ENCODE measurements around the gene SLIT3. TPM values are rescaled to one million over a fixed set of nuclear protein-coding genes. Genes with fewer than 3 reads are reported as not detected.

Gene SLIT3
- total and polyA plus RNA-seq, 5 donors from 2014 or later = not detected

DNA sequence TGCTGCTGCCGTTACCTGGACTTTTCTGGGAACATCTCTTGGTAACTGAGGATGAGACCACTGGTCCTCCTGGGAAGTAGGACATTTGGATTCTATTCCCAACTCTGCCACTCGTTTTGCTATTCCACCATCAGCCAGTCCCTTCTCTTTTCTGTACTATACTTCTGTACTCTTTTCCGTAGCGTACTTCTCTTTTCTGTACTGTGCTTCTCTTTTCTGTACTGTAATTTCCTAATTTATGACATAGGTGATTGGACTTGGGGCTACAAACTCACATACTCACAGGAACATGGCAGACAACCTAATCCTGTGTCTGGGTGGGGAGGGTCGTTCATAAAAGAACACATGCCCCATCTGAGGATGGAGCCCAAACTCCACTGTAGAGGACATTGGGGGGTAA lies 386.4 kb downstream of the SLIT3 start:
- Histone ChIP-seq H3K27ac (ENCODE audit: insufficient read depth, low read length, poor library complexity, severe bottlenecking) (no peak overlapping the region), H3K36me3 (ENCODE audit: control insufficient read depth, insufficient read depth, low read length) (no peaks in the 10 kb centered on the region), H3K9me3 (ENCODE audit: control insufficient read depth in 2 of 2, low read length in 2 of 2) (no peaks in the 10 kb centered on the region), H3K4me1 (ENCODE audit: control insufficient read depth, insufficient read depth, low read length, poor library complexity, severe bottlenecking) (no peaks in the 10 kb centered on the region), H3K27me3 (ENCODE audit: control insufficient read depth, insufficient read depth, low read length) (peaks cover 2% of the 10 kb centered on the region), H3K4me3 (ENCODE audit: low read depth, low read length) (no peak overlapping the region)
- Mint-ChIP-seq H3K9me3 (no peaks in the 10 kb centered on the region), H3K4me1 (no peaks in the 10 kb centered on the region), H3K36me3 (no peaks in the 10 kb centered on the region), H3K27ac (no peak overlapping the region), H3K4me3 (no peak overlapping the region), H3K27me3 (peaks cover 24% of the 10 kb centered on the region)
- ATAC-seq (ENCODE audit: low read depth in 2 of 2) (no peak), DNase-seq (no peak)

DNA sequence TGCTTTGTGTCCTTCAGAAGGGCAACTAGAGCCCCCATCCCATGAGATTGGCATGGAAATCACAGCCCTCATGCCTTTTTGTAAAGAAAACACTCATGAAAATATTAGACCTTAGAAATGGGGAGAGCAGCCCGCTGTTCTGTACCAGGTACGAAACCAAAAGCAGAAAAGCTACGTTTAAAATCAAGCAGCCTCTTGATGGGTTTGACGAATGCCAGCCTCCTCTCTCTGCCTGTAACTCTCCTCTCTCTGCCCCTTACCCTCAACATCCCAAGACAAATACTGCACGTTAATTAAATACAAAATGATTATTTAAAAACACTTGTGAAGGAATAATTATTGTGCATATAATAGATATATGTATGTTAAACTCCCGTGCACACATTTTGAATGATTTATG lies 390.1 kb downstream of the SLIT3 start:
- Histone ChIP-seq H3K27me3 (ENCODE audit: control insufficient read depth, insufficient read depth, low read length) (peaks cover 2% of the 10 kb centered on the region), H3K4me1 (ENCODE audit: control insufficient read depth, insufficient read depth, low read length, poor library complexity, severe bottlenecking) (no peaks in the 10 kb centered on the region), H3K27ac (ENCODE audit: insufficient read depth, low read length, poor library complexity, severe bottlenecking) (no peak overlapping the region), H3K9me3 (ENCODE audit: control insufficient read depth in 2 of 2, low read length in 2 of 2) (no peaks in the 10 kb centered on the region), H3K36me3 (ENCODE audit: control insufficient read depth, insufficient read depth, low read length) (no peaks in the 10 kb centered on the region), H3K4me3 (ENCODE audit: low read depth, low read length) (no peak overlapping the region)
- DNase-seq (no peak), ATAC-seq (ENCODE audit: low read depth in 2 of 2) (no peak)
- Mint-ChIP-seq H3K27ac (no peak overlapping the region), H3K27me3 (peaks cover 8% of the 10 kb centered on the region), H3K4me1 (no peaks in the 10 kb centered on the region), H3K9me3 (no peaks in the 10 kb centered on the region), H3K4me3 (no peak overlapping the region), H3K36me3 (no peaks in the 10 kb centered on the region)

DNA sequence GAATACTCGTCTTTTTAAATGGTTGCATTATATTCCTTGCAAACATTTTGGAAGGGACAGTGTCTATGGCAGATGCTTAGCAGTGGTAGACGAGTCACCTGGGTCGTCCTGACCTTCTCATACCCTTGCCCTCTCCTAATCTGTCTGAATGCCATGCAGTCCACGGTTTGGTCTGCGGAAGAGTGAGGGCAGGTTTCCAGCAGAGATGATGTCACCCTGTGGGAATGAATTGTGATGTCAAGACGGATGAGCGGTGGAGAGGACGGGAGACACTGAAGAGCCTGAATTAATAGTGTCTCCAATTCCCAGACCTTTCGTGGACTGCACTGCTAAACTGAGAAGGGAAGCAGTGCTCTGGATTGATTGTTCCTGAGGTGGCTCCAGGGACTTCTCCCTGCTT lies 392.7 kb downstream of the SLIT3 start:
- H3K4me1 Mint-ChIP-seq = no peaks in the 10 kb centered on the region
- Histone ChIP-seq H3K4me1 (ENCODE audit: control insufficient read depth, insufficient read depth, low read length, poor library complexity, severe bottlenecking) (no peaks in the 10 kb centered on the region), H3K4me3 (ENCODE audit: low read depth, low read length) (no peak overlapping the region), H3K36me3 (ENCODE audit: control insufficient read depth, insufficient read depth, low read length) (no peaks in the 10 kb centered on the region), H3K9me3 (ENCODE audit: control insufficient read depth in 2 of 2, low read length in 2 of 2) (no peaks in the 10 kb centered on the region), H3K27me3 (ENCODE audit: control insufficient read depth, insufficient read depth, low read length) (peaks cover 2% of the 10 kb centered on the region), H3K27ac (ENCODE audit: insufficient read depth, low read length, poor library complexity, severe bottlenecking) (no peak overlapping the region)
- DNase-seq (no peak), ATAC-seq (ENCODE audit: low read depth in 2 of 2) (no peak)
- no peak overlapping the region for H3K27ac Mint-ChIP-seq
- no peak overlapping the region for H3K4me3 Mint-ChIP-seq
- H3K9me3 Mint-ChIP-seq = no peaks in the 10 kb centered on the region
- H3K36me3 Mint-ChIP-seq = no peaks in the 10 kb centered on the region
- peaks cover 13% of the 10 kb centered on the region for H3K27me3 Mint-ChIP-seq

DNA sequence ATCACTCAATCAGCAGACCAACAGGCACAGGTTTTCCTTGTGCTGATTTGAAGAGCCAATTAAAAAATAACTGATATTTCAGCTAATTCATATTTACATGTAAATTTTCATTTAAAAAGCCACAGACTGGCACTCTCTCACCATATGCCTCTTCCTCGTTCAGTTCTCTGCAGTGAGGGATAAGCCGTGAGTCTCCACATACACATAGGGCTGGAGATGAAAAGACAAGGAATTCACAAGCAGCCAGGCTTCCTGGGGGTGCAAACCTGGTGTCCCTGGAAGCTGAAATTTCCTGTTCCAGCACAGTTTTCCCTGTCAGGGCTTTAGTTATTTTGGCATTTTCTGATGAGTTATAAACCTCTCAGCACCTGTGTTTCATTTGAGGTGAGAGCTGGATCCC lies 397.9 kb downstream of the SLIT3 start:
- no peaks in the 10 kb centered on the region for H3K36me3 ChIP-seq (ENCODE audit: control insufficient read depth, insufficient read depth, low read length)
- no peaks in the 10 kb centered on the region for H3K4me1 ChIP-seq (ENCODE audit: control insufficient read depth, insufficient read depth, low read length, poor library complexity, severe bottlenecking)
- H3K27ac ChIP-seq (ENCODE audit: insufficient read depth, low read length, poor library complexity, severe bottlenecking) = no peak overlapping the region
- no peaks in the 10 kb centered on the region for H3K27me3 ChIP-seq (ENCODE audit: control insufficient read depth, insufficient read depth, low read length)
- no peak overlapping the region for H3K4me3 Mint-ChIP-seq
- ATAC-seq (ENCODE audit: low read depth in 2 of 2) (no peak), DNase-seq (no peak)
- peaks cover 0 to 3% (median 0%) of the 10 kb centered on the region in 7 donors for H3K9me3 Mint-ChIP-seq
- no peaks in the 10 kb centered on the region for H3K4me1 Mint-ChIP-seq
- H3K9me3 ChIP-seq (ENCODE audit: control insufficient read depth in 2 of 2, low read length in 2 of 2) = no peaks in the 10 kb centered on the region
- H3K36me3 Mint-ChIP-seq = no peaks in the 10 kb centered on the region
- H3K27ac Mint-ChIP-seq = no peak overlapping the region
- H3K4me3 ChIP-seq (ENCODE audit: low read depth, low read length) = no peak overlapping the region
- peaks cover 9% of the 10 kb centered on the region for H3K27me3 Mint-ChIP-seq

DNA sequence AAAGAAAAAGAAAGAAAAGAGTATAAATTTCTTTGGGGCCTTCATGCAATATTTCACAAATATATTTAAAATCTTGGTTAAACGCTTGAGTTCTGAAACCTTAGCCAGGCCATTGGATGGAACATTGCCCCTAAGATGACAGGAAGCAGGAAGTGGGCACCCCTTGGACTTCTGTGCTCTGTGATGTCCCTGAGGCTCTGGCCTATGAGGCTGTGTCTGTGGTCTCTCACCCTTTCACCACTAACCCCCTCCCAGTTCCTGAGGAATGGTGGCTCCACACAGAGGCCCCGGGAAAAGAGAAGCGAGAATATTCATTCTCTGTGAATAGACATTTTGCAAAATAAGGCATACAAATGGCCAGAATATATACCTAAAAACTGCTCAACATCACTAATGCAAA lies 401.3 kb downstream of the SLIT3 start:
- ATAC-seq (ENCODE audit: low read depth in 2 of 2) (no peak), DNase-seq (no peak)
- Histone ChIP-seq H3K27me3 (ENCODE audit: control insufficient read depth, insufficient read depth, low read length) (no peaks in the 10 kb centered on the region), H3K4me1 (ENCODE audit: control insufficient read depth, insufficient read depth, low read length, poor library complexity, severe bottlenecking) (no peaks in the 10 kb centered on the region), H3K36me3 (ENCODE audit: control insufficient read depth, insufficient read depth, low read length) (no peaks in the 10 kb centered on the region), H3K4me3 (ENCODE audit: low read depth, low read length) (no peak overlapping the region), H3K9me3 (ENCODE audit: control insufficient read depth in 2 of 2, low read length in 2 of 2) (no peaks in the 10 kb centered on the region), H3K27ac (ENCODE audit: insufficient read depth, low read length, poor library complexity, severe bottlenecking) (no peak overlapping the region)
- Mint-ChIP-seq H3K36me3 (no peaks in the 10 kb centered on the region), H3K4me1 (no peaks in the 10 kb centered on the region), H3K27me3 (peaks cover 14% of the 10 kb centered on the region), H3K4me3 (no peak overlapping the region), H3K27ac (no peak overlapping the region), H3K9me3 (peaks cover 0 to 3% (median 0%) of the 10 kb centered on the region in 7 donors)

DNA sequence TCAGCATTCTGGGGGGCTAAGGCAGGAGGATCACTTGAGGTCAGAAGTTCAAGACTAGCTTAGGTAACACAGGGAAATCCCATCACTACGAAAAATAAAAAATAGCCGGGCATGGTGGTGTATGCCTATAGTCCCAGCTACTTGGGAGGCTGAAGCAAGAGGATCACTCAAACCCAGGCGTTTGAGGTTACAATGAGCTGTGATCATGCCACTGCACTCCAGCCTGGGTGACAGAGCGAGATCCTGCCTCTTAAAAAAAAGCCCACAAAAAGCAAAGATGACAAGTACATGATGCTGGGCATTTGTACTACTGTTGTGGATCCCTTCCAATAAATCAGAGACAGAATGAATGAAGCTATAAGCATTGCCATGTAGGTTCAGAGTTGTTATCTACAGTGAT lies 401.7 kb downstream of the SLIT3 start:
- Mint-ChIP-seq H3K27me3 (peaks cover 14% of the 10 kb centered on the region), H3K27ac (no peak overlapping the region), H3K36me3 (no peaks in the 10 kb centered on the region), H3K4me3 (no peak overlapping the region), H3K9me3 (peaks cover 0 to 3% (median 0%) of the 10 kb centered on the region in 7 donors), H3K4me1 (peaks cover 0 to 1% (median 0%) of the 10 kb centered on the region in 4 donors)
- H3K4me1 ChIP-seq (ENCODE audit: control insufficient read depth, insufficient read depth, low read length, poor library complexity, severe bottlenecking) = no peaks in the 10 kb centered on the region
- H3K36me3 ChIP-seq (ENCODE audit: control insufficient read depth, insufficient read depth, low read length) = no peaks in the 10 kb centered on the region
- no peaks in the 10 kb centered on the region for H3K27me3 ChIP-seq (ENCODE audit: control insufficient read depth, insufficient read depth, low read length)
- ATAC-seq (ENCODE audit: low read depth in 2 of 2) = no peak
- DNase-seq = no peak
- H3K9me3 ChIP-seq (ENCODE audit: control insufficient read depth in 2 of 2, low read length in 2 of 2) = no peaks in the 10 kb centered on the region
- H3K4me3 ChIP-seq (ENCODE audit: low read depth, low read length) = no peak overlapping the region
- H3K27ac ChIP-seq (ENCODE audit: insufficient read depth, low read length, poor library complexity, severe bottlenecking) = no peak overlapping the region

DNA sequence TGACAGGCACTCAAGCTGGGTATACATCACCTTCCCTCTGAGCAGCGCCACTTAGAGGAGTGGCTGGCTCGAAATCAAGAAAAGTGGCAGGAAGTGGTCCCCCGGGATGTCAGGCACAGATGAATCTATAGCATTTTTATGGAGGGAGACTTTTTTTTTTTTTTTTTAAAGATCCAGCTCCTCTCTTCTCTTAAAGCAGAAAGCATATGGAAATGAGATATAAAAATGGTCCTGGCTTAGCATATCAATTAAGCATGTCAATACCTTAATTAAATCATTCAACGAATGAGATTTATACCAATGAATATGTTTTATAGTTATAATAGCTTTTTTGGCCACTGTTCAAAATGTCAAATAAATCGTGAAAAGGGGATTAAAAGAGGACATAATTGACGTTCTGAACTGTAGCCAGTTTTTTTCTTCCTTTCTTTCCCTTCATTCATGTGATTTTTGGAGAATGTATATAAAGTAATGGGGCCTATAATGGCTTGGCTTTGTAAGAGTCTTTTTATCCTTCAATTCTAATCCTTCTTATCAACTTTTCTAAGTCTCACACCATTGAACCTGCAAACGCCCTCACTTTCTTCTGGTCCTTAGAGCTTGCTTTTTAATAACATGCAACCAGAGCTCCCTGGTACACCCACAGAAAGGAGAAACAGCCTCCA lies 402.6 kb downstream of the SLIT3 start:
- Histone ChIP-seq H3K27ac (ENCODE audit: insufficient read depth, low read length, poor library complexity, severe bottlenecking) (no peak overlapping the region), H3K27me3 (ENCODE audit: control insufficient read depth, insufficient read depth, low read length) (no peaks in the 10 kb centered on the region), H3K36me3 (ENCODE audit: control insufficient read depth, insufficient read depth, low read length) (no peaks in the 10 kb centered on the region), H3K4me3 (ENCODE audit: low read depth, low read length) (no peak overlapping the region), H3K4me1 (ENCODE audit: control insufficient read depth, insufficient read depth, low read length, poor library complexity, severe bottlenecking) (no peaks in the 10 kb centered on the region), H3K9me3 (ENCODE audit: control insufficient read depth in 2 of 2, low read length in 2 of 2) (no peaks in the 10 kb centered on the region)
- peaks cover 0 to 1% (median 0%) of the 10 kb centered on the region in 4 donors for H3K4me1 Mint-ChIP-seq
- H3K27ac Mint-ChIP-seq = no peak overlapping the region
- no peak overlapping the region for H3K4me3 Mint-ChIP-seq
- H3K36me3 Mint-ChIP-seq = no peaks in the 10 kb centered on the region
- peaks cover 0 to 3% (median 0%) of the 10 kb centered on the region in 7 donors for H3K9me3 Mint-ChIP-seq
- H3K27me3 Mint-ChIP-seq = peaks cover 14% of the 10 kb centered on the region
- DNase-seq (no peak), ATAC-seq (ENCODE audit: low read depth in 2 of 2) (no peak)

DNA sequence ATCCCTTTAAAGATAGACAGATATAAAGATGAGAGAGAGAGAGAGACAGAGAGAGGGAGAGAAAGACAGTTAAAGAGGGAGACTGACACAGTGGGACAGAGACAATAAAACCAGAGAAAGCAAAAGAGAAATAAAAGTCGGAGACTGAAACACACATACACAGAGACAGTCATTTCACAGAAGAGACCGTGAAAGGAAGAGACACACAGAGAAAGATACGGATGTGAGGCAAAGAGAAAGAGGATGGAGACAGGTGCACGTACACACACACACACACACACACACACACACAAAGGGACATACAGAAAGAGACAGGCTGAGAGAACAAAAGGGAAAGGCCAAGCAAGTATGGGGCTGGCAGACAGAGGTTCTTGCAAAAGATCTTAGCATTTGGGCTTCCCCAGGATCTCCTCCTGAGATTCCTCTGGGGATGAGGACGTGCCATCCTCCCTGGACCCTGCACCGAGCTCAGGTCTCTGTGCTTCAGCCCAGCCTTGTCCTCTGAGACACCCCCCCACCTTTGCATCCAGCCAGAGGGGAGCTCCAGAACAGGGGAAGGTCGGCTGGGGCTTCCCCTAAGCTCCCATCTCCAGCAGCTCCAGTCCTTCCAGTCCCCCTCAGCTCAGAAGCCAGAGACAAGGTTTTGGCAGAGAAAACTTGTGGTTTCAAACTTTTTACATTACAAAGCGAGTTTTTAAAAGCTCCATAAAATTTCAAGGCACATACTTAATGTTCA lies 403.4 kb downstream of the SLIT3 start:
- H3K4me1 ChIP-seq (ENCODE audit: control insufficient read depth, insufficient read depth, low read length, poor library complexity, severe bottlenecking) = no peaks in the 10 kb centered on the region
- ATAC-seq (ENCODE audit: low read depth in 2 of 2) (no peak), DNase-seq (no peak)
- no peaks in the 10 kb centered on the region for H3K36me3 Mint-ChIP-seq
- no peak overlapping the region for H3K4me3 Mint-ChIP-seq
- H3K27ac Mint-ChIP-seq = no peak overlapping the region
- H3K27me3 ChIP-seq (ENCODE audit: control insufficient read depth, insufficient read depth, low read length) = peaks cover 1% of the 10 kb centered on the region
- peaks cover 14% of the 10 kb centered on the region for H3K27me3 Mint-ChIP-seq
- H3K27ac ChIP-seq (ENCODE audit: insufficient read depth, low read length, poor library complexity, severe bottlenecking) = no peak overlapping the region
- H3K9me3 ChIP-seq (ENCODE audit: control insufficient read depth in 2 of 2, low read length in 2 of 2) = no peaks in the 10 kb centered on the region
- H3K36me3 ChIP-seq (ENCODE audit: control insufficient read depth, insufficient read depth, low read length) = no peaks in the 10 kb centered on the region
- H3K4me3 ChIP-seq (ENCODE audit: low read depth, low read length) = no peak overlapping the region
- peaks cover 0 to 1% (median 0%) of the 10 kb centered on the region in 4 donors for H3K4me1 Mint-ChIP-seq
- H3K9me3 Mint-ChIP-seq = peaks cover 0 to 2% (median 0%) of the 10 kb centered on the region in 7 donors

Measured in CD4-positive, CD25-positive, alpha-beta regulatory T cell (primary cell).